Activated CD4-positive, alpha-beta T cell treated with anti-CD3 and anti-CD28 coated beads, Interleukin-2, amount 10 ng/mL, durations not matched to agents 24 days and 14 days (primary cell): Measurements from ENCODE around the gene NCF1. TPM values are rescaled to one million over a fixed set of nuclear protein-coding genes. Genes with fewer than 3 reads are reported as not detected.
"Not testable (repeated sequence)": the region's sequence is repeated elsewhere in the genome, so short reads cannot be mapped to it uniquely, and the experiment has no call there.

ENCODE experiments used
- DNase-seq: peaks from one replicate; pipeline ENCODE4 v3.0.0; 2022
- H3K27ac Mint-ChIP-seq: one replicate; pipeline ENCODE4 v1.8.0; 2022; ENCODE audit warnings: mild to moderate bottlenecking, mixed read lengths
- H3K27me3 Mint-ChIP-seq: one replicate; pipeline ENCODE4 v1.8.0; 2022; ENCODE audit warnings: mixed read lengths
- H3K36me3 Mint-ChIP-seq: one replicate; pipeline ENCODE4 v1.8.0; 2022; ENCODE audit warnings: low read depth, mild to moderate bottlenecking, mixed read lengths
- H3K4me1 Mint-ChIP-seq: one replicate; pipeline ENCODE4 v1.8.0; 2021; ENCODE audit warnings: mixed read lengths
- H3K4me3 Mint-ChIP-seq: one replicate; pipeline ENCODE4 v1.8.0; 2022; ENCODE audit warnings: mild to moderate bottlenecking, moderate library complexity, mixed read lengths
- H3K9me3 Mint-ChIP-seq: one replicate; pipeline ENCODE4 v1.8.0; 2021; ENCODE audit warnings: mixed read lengths
- intact Hi-C: fragments of 100-400 bp; cut with micrococcal nuclease; formaldehyde crosslinking; loops from one replicate; pipeline ENCODE4 v1.15.1; 2023
- total RNA-seq: library from RNA; stranded (reverse); gene quantifications from 2 replicates; pipeline ENCODE4 v1.2.3, GENCODE V29; 2022

The NCF1 gene
- total RNA-seq, 1 donor from 2014 or later: not detected

DNA sequence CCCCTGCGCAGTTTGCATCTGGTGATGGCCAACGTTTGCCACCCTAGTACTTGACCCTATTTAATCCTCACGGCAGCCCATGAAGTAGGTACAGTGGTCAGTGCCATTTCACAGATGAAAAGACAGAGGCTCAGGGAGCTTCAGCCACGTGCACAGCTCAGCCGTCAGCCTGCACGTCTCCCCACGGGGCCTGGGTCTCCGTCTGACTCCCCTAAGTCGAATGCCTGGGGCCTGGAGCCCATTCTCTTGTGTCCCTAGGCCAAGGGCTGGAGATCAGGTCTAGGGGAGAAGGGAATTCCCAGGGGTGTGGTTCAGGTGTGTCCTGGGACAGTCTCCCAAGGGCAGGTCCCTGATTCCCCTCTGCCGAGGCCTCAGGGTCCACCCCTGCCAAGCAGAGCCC lies 6.8 kb upstream of the NCF1 start:
- DNase-seq, H3K27me3 Mint-ChIP-seq, H3K4me3 Mint-ChIP-seq, H3K4me1 Mint-ChIP-seq, H3K9me3 Mint-ChIP-seq, H3K36me3 Mint-ChIP-seq, H3K27ac Mint-ChIP-seq, intact Hi-C loops: not testable (repeated sequence)

DNA sequence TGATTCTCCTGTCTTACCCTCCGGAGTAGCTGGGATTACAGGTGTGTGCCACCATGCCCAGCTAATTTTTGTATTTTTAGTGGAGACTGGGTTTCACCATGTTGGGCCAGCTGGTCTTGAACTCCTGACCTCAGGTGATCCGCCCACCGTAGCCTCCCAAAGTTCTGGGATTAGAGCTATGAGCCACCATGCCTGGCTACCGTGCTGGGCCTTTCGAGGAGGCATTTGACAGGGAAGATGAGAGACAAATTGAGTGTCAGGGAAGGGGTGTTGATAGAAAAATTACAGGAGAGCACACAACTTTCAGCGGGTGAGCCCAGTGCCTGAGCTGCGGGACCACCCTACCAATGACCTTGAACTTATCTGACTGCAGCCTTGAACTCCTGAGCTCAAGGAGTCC lies 3.7 kb upstream of the NCF1 start:
- H3K4me3 Mint-ChIP-seq, H3K27ac Mint-ChIP-seq, intact Hi-C loops, H3K4me1 Mint-ChIP-seq, H3K27me3 Mint-ChIP-seq, DNase-seq, H3K9me3 Mint-ChIP-seq, H3K36me3 Mint-ChIP-seq: not testable (repeated sequence)

DNA sequence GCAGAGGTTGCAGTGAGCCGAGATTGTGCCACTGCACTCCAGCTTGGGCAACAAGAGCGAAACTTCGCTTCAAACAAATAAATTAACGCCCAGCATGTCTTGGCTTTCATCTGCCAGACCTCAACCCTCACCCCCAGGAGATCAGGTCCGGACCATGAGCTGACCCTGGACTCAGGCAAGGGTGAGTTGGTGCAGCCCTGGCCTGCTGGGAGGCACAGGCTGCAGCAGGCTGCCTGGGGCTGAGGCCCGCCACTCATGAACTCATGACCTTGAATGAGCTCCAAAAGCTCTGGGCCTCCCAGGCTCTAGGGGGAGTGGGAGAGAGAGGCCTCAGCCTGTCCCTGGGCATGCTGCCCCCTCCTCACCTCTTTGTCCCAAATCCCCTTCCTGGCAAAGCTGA lies 1.7 kb upstream of the NCF1 start:
- H3K36me3 Mint-ChIP-seq, H3K9me3 Mint-ChIP-seq, H3K4me1 Mint-ChIP-seq, intact Hi-C loops, H3K4me3 Mint-ChIP-seq, H3K27me3 Mint-ChIP-seq, H3K27ac Mint-ChIP-seq: not testable (repeated sequence)
- DNase-seq: peak; percentile 51

DNA sequence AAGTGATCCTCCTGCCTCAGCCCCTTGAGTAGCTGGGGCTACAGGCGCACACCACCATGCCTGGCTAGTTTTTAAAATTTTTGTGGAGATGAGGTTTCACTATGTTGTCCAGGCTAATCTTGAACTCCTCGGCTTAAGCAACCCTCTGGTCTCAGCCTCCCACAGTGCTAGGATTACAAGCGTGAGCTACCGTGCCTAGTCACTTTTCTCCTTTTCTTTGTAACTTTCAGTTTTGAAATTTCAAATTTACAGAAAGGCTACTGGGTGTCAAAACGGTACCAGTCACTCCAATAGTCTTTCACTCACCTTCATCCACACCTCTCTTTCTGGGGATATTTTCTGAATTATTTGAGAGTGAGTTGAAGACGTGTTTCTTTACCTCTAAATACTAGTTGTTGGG lies 1.3 kb downstream of the NCF1 start:
- H3K27ac Mint-ChIP-seq, H3K27me3 Mint-ChIP-seq, H3K9me3 Mint-ChIP-seq, intact Hi-C loops, DNase-seq, H3K36me3 Mint-ChIP-seq, H3K4me3 Mint-ChIP-seq, H3K4me1 Mint-ChIP-seq: not testable (repeated sequence)

DNA sequence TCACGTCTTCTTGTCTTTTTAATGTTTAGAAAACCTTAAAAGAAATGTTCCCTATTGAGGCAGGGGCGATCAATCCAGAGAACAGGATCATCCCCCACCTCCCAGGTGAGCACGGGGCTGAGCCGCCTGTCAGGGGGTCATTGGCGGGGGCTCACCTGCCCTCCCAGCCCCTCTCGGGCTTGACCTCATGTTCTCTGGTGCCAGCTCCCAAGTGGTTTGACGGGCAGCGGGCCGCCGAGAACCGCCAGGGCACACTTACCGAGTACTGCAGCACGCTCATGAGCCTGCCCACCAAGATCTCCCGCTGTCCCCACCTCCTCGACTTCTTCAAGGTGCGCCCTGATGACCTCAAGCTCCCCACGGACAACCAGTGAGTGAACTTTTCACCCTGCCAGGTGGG lies 5.2 kb downstream of the NCF1 start:
- DNase-seq, H3K36me3 Mint-ChIP-seq, intact Hi-C loops, H3K27me3 Mint-ChIP-seq, H3K4me1 Mint-ChIP-seq, H3K27ac Mint-ChIP-seq, H3K9me3 Mint-ChIP-seq, H3K4me3 Mint-ChIP-seq: not testable (repeated sequence)

DNA sequence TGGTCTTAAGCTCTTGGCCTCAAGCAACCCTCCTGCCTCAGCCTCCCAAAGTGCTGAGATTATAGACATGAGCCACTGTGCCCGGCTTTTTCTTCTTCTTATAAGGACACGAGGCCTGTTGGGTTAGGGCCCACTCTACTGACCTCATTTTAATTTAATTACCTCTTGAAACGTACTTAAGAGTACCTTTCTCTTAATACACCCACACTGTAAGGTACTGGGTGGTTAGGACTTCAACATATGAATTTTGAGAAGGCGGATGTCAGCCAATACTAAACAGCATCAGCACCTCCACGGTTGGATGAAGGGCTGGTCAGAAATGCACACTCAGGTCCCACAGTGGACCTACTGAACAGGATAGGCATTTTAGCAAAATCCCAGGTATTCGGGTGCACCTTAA lies 7.9 kb downstream of the NCF1 start:
- H3K4me3 Mint-ChIP-seq, H3K9me3 Mint-ChIP-seq, H3K36me3 Mint-ChIP-seq, DNase-seq, intact Hi-C loops, H3K27me3 Mint-ChIP-seq, H3K4me1 Mint-ChIP-seq, H3K27ac Mint-ChIP-seq: not testable (repeated sequence)

DNA sequence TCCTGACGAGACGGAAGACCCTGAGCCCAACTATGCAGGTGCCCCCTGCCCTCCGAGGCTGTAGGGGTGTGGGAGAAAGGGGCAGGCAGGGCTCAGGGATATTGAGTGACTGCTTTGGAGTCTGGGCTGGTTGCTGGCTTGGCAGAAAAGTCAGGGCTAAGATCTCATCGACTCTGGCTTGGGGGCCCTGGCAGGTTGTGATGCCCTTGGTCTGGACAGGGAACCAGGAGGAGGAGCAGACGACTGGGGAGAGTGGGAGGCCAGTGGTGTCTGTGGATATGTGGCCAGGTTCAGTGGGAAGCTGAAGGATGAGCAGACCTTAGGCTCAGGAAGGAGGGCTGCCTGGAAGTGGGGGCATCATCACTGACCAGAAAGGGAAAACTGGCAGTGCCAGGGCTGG lies 9.8 kb downstream of the NCF1 start:
- DNase-seq: peak; percentile 34
- H3K4me3 Mint-ChIP-seq, intact Hi-C loops, H3K4me1 Mint-ChIP-seq, H3K27ac Mint-ChIP-seq, H3K27me3 Mint-ChIP-seq, H3K9me3 Mint-ChIP-seq, H3K36me3 Mint-ChIP-seq: not testable (repeated sequence)

DNA sequence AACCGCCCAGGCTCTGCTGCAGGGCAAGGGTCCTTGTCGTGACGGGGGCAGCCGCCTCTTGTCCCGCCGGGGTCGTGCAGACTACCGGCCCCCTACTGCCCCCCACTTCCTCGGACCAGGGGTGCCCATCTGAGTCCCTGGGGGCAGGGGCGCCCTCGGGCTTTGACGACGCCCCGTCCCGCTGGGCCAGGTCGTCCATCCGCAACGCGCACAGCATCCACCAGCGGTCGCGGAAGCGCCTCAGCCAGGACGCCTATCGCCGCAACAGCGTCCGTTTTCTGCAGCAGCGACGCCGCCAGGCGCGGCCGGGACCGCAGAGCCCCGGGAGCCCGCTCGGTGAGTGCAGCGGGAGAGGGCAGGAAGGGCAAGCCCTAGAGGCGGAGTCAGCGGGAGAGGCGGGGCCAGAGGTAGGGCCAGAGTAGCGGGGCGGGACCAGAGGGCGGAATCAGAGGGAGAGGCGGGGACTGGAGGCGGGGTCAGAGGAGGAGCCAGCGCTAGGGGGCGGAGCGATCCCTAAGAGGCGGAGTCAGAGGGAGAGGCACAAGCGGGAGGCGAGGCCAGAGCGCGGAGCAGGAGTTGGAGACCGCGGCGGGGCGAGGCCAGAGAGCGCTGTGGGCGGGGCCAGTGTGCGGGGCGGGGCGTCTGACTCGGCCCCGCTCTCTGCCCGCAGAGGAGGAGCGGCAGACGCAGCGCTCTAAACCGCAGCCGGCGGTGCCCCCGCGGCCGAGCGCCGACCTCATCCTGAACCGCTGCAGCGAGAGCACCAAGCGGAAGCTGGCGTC lies 14.7 kb downstream of the NCF1 start:
- H3K4me1 Mint-ChIP-seq, H3K27me3 Mint-ChIP-seq, intact Hi-C loops, H3K36me3 Mint-ChIP-seq, H3K9me3 Mint-ChIP-seq, H3K27ac Mint-ChIP-seq: not testable (repeated sequence)
- DNase-seq: peak; percentile 99
- H3K4me3 Mint-ChIP-seq: peak overlapping the region; percentile 41

DNA sequence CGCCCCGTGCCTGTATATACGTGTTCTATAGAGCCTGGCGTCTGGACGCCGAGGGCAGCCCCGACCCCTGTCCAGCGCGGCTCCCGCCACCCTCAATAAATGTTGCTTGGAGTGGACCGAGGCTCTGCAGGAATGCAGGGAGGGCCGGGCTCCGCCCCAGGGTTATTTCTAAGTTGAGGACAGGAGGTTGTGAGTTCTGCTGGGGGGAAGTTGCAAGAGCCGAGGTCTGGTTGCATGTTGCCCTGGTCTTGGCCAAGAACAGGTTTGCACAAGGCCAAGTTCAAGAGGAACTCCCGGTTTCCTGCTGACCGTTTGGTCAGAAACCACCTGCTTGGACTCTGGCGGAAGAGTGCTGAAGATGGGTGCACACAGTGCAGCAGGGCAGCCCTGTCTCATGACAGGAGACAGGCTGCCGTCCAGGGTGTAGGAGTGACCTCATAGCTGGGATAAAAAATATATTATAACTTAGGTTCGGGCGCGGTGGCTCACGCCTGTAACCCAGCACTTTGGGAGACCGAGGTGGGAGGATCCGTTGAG lies 15.5 kb downstream of the NCF1 start:
- intact Hi-C loops, H3K4me3 Mint-ChIP-seq, H3K4me1 Mint-ChIP-seq, H3K27me3 Mint-ChIP-seq, H3K9me3 Mint-ChIP-seq, H3K27ac Mint-ChIP-seq, H3K36me3 Mint-ChIP-seq, DNase-seq: not testable (repeated sequence)

DNA sequence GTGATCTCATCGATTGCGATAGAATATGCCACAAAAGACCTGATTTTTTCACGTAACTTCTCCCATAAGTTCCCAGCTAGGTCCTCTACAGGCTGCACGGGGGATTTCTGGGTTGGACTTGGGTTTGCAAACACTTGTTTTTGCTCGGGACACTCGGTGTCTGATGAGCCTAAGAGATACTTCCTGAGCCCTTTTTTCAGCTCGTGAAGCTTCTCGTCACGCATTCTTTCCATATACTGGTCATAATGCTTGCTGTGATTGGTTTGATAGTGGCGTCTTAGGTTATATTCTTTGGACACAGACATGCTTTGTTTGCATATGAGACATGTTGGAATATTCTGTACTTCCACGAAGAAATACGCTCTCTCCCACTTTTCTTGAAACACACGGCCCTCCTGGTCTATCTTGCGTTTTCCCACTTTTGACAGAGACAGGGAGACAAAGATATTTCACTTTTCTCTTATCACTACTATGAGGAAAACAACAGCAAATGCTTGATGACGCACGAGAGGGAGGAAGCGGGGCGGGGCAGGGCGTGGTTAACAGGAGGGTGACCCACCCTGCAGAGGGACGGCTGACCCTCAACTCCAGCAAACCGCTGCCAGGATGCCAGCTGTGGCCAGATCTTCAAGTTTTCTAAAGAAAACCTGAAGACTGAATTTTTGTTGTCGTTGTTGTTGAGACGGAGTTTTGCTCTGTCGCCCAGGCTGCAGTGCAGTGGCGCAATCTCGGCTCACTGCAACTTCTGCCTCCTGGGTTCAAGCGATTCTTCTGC lies 24.2 kb downstream of the NCF1 start:
- H3K9me3 Mint-ChIP-seq, H3K4me3 Mint-ChIP-seq, H3K27me3 Mint-ChIP-seq, DNase-seq, H3K36me3 Mint-ChIP-seq, intact Hi-C loops, H3K4me1 Mint-ChIP-seq, H3K27ac Mint-ChIP-seq: not testable (repeated sequence)

DNA sequence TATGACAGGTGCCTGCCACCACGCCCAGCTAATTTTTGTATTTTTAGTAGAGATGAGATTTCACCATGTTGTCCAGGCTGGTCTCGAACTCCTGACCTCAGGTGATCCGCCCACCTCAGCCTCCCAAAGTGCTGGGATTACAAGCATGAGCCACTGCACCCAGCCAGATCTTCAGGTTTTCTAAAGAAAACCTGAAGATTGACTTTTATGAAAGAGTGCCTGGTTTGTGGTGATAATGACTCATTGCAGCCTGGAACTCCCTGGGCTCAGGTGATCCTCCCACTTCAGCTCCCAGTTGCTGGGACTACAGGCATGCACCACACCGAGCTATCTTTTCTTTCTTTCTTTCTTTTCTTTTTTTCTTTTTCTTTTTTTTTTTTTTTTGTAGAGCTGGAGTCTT lies 24.8 kb downstream of the NCF1 start:
- H3K4me1 Mint-ChIP-seq, H3K4me3 Mint-ChIP-seq, H3K27me3 Mint-ChIP-seq, H3K9me3 Mint-ChIP-seq, intact Hi-C loops, H3K36me3 Mint-ChIP-seq, H3K27ac Mint-ChIP-seq: not testable (repeated sequence)
- DNase-seq: peak; percentile 51

DNA sequence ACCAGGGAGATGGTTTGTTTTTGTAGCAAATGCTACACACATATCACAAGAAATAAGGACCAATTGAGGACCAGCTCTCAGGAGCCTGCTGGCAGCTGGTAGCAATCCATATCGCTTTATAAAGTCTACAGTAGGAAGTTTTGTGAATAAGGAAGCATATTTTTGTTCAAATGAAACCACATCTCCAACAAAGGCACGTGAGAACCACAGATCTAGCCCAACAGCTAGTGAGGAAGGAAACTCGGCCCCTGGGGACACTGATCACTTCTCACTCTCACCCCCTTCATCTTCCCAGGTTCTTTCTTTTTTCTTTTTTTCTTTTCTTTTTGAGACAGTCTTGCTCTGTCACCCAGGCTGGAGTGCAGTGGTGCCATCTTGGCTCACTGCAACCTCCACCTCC lies 42.1 kb downstream of the NCF1 start:
- H3K27me3 Mint-ChIP-seq, H3K36me3 Mint-ChIP-seq, H3K4me3 Mint-ChIP-seq, intact Hi-C loops, H3K4me1 Mint-ChIP-seq, DNase-seq, H3K27ac Mint-ChIP-seq, H3K9me3 Mint-ChIP-seq: not testable (repeated sequence)

DNA sequence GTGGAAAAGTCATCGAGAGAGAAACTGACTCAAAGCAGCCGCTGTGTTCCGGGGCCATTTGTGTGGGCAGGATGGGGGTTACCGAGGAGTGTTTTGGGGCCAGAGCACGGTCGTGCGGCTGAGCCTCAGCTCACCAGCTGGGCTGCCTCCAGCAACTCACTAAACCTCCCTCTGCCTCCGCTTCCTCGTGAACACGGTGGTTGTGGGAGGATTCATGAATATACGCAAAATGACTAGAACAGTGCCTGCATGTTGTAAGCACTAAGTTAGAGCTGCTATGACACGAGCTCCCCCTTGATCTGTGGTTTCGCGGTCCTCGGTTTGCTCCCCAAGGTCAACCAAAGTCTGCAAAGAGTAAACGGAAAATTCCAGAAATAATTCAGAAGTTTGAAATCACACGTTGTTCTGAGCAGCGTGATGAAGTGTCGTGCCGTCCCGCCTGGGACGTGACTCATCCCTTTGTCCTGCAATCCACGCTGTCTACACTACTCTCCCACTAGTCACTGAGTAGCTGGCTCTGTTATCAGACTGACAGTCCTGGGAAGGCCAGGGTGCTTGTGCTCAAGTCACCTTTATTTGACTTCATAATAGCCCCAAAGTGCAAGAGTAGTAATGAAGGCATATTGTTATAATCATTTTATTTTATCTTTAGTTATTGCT lies 46.5 kb downstream of the NCF1 start:
- H3K4me3 Mint-ChIP-seq, H3K27ac Mint-ChIP-seq, H3K4me1 Mint-ChIP-seq, H3K9me3 Mint-ChIP-seq, DNase-seq, H3K27me3 Mint-ChIP-seq, H3K36me3 Mint-ChIP-seq, intact Hi-C loops: not testable (repeated sequence)

DNA sequence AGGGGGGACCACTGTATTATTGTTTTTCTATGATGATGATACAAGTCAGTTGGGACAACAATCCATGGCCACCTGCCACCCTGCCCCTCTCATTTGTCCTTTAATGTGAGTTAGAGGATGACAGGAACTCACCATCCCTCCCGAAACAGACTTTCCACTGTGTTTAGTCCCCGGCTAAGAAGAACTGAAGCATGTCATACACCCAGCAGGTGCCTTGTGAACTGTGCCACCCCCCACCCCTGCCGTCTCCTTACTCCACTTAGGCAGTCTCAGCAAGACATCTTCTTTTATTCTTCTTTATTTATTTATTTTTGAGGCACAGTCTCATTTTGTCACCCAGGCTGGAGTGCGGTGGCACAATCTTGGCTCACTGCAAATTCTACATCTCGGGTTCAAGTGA lies 47.4 kb downstream of the NCF1 start:
- H3K9me3 Mint-ChIP-seq, H3K36me3 Mint-ChIP-seq, H3K4me3 Mint-ChIP-seq, DNase-seq, H3K27ac Mint-ChIP-seq, H3K4me1 Mint-ChIP-seq, H3K27me3 Mint-ChIP-seq, intact Hi-C loops: not testable (repeated sequence)
